Astrocyte (in vitro differentiated cells and primary cell): ENCODE results near the gene ADSS1.

ENCODE experiments used
- EZH2 ChIP-seq: IDR thresholded peaks from 2 replicates; pipeline ENCODE4 v1.6.1; 2012; ENCODE audit warnings: mild to moderate bottlenecking, low read length, inconsistent platforms; ENCODE audit not compliant: insufficient read depth
- TF ChIP-seq, protein P1 (sequence below): IDR thresholded peaks from 2 replicates; pipeline ENCODE4 v1.5.1; 2011; ENCODE audit warnings: low read depth, mild to moderate bottlenecking, inconsistent platforms, low read length, moderate library complexity; ENCODE audit not compliant: insufficient read depth

DNA sequence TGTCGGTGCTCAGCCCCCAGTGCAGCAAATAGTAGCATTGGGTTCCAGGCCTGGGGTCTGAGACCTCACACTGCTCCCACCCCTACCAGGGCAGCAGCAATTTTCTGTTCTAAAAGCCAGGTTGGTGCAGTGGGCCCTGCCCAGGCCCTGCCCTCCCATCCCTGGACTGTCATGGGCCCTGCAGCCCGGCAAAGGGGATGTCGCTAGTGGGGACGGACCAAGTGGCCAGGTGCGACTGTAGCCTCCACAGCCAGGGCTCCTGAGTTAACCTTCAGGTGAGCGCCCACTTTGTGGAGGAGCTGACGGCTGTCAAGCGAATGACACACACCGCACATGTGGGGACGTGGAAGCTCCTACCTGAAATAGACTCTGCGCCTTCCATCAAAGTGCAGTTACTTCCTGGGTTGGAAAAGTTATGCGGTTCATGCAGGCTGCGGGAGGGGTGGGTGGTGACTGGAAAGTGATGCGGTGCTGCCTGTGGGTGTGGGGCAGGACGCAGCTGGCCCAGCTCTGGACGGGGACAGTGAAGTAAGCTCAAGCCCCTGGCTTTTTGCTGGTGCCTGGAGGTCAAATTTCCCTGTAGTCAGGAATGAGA lies 33.1 kb upstream of the ADSS1 start:
- TF ChIP-seq, protein P1, sequence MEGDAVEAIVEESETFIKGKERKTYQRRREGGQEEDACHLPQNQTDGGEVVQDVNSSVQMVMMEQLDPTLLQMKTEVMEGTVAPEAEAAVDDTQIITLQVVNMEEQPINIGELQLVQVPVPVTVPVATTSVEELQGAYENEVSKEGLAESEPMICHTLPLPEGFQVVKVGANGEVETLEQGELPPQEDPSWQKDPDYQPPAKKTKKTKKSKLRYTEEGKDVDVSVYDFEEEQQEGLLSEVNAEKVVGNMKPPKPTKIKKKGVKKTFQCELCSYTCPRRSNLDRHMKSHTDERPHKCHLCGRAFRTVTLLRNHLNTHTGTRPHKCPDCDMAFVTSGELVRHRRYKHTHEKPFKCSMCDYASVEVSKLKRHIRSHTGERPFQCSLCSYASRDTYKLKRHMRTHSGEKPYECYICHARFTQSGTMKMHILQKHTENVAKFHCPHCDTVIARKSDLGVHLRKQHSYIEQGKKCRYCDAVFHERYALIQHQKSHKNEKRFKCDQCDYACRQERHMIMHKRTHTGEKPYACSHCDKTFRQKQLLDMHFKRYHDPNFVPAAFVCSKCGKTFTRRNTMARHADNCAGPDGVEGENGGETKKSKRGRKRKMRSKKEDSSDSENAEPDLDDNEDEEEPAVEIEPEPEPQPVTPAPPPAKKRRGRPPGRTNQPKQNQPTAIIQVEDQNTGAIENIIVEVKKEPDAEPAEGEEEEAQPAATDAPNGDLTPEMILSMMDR = no peak
- TF ChIP-seq EZH2 = no peak
